ENCODE measurements around the gene DERA.

DNA sequence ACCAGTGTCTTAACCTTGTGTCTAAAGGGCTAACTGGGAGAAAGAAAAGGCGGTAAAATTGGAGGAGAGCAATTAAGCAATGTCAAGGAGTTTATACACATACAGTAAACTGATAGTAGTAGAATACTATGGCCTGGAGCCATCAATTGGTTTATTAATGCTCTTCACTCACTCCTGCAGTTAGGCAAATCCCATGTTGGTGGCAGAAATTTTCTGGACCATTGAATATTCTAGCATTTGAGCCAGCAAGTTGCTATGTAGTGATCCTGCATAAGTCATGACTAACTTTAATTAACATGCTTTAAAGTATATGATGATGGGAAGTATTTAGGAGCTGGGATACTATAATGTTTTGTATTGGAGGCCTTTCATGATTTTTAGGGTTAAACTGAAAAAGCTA lies 14.3 kb upstream of the DERA start:
- TF ChIP-seq POLR2A (IDR thresholded peaks at IDR 0.05): no peak
- TF ChIP-seq, protein P1, sequence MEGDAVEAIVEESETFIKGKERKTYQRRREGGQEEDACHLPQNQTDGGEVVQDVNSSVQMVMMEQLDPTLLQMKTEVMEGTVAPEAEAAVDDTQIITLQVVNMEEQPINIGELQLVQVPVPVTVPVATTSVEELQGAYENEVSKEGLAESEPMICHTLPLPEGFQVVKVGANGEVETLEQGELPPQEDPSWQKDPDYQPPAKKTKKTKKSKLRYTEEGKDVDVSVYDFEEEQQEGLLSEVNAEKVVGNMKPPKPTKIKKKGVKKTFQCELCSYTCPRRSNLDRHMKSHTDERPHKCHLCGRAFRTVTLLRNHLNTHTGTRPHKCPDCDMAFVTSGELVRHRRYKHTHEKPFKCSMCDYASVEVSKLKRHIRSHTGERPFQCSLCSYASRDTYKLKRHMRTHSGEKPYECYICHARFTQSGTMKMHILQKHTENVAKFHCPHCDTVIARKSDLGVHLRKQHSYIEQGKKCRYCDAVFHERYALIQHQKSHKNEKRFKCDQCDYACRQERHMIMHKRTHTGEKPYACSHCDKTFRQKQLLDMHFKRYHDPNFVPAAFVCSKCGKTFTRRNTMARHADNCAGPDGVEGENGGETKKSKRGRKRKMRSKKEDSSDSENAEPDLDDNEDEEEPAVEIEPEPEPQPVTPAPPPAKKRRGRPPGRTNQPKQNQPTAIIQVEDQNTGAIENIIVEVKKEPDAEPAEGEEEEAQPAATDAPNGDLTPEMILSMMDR (IDR thresholded peaks at IDR 0.05): no peak
